ENCODE data around the gene LNPK.

The LNPK gene

DNA sequence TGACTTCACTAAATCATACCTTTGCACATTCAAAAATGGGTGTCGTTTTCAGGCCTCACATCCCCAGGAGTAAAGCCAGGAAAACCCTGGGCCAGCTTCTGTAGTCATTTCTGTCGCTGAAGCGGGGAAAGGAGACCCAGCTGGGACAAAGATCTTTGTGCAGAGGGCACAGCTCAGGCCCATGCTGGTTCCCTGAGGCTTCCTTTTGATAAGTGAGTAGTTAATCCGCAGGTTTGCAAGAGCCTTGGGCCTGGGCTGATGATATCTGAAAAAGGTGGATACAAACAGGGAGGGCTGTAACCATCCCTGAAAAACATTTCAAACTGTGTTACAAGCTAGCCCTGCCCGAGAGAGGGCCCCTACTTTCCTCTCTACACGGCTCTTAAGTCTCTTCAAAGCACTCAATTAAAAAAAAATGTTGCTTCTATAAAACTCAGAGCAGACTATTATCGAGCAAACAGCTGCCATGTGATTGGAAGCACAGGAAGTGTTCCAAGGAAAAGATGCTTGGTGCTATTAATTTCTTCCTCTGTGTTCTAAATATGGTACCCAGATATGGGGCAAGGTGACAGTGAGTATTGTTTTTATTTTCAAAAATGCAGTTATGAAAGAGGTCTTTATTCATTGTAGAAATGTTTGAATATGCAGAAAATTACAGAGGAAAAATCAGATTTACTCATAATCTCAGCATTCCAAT lies 117.2 kb downstream of the LNPK start:
- TF ChIP-seq, protein P1, sequence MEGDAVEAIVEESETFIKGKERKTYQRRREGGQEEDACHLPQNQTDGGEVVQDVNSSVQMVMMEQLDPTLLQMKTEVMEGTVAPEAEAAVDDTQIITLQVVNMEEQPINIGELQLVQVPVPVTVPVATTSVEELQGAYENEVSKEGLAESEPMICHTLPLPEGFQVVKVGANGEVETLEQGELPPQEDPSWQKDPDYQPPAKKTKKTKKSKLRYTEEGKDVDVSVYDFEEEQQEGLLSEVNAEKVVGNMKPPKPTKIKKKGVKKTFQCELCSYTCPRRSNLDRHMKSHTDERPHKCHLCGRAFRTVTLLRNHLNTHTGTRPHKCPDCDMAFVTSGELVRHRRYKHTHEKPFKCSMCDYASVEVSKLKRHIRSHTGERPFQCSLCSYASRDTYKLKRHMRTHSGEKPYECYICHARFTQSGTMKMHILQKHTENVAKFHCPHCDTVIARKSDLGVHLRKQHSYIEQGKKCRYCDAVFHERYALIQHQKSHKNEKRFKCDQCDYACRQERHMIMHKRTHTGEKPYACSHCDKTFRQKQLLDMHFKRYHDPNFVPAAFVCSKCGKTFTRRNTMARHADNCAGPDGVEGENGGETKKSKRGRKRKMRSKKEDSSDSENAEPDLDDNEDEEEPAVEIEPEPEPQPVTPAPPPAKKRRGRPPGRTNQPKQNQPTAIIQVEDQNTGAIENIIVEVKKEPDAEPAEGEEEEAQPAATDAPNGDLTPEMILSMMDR (IDR thresholded peaks at IDR 0.05; ENCODE audit: extremely low read depth, missing control alignments), result no peak

DNA sequence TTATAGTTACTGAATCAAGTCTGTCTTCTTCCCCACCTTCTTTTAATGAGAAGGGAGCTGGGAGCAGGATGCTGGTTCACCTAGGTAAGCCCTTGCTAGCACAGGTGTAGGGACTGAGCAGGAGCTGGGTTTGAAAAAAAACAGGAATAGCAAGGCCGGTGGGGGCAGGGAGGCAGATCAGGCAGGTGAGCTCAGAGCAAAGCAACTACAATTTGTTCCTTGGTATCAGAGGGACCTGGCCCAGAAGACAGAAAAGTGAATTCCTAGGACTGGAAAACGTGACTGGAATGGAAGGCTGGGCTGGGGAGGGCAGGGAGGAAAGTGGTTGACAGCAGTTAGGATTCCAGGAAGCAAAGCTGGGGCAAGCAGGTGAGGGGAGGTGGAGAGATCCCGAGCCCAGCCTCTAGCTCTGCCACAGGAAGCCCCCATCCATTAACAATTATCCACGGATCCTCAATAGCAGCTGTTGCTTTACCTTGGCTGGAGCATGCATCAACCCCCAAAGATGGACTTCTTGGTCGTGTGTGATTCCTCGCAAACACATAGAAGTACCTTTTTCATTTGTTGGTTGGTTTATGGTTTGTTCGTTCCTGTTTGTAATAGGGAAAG lies 118.4 kb downstream of the LNPK start:
- TF ChIP-seq, protein P1 (IDR thresholded peaks at IDR 0.05; ENCODE audit: extremely low read depth, missing control alignments), result no peak
- no peak for DNase-seq (ENCODE audit: low spot score)

More for the DNA sequence above, 117.2 kb downstream of the LNPK start:
- DNase-seq (ENCODE audit: low spot score), result no peak

DNA sequence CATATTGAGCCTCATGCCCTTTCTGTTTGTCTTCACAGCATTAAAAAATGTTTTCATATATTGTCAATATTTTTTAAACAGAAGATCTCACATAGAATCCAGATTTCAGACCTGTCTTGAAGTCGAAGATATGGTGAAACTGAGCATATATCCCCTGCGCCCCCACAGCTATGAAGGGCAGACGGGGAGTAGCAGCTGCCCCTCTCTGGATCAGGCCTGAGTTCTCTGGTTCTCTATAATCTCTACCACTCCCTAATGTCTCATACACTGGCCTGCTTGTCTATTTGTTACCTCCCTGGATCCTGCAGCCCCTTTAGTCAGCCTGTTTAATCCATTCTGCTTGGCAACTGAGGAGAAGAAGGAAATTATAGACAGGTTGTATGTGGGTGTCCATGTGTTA lies 122.4 kb downstream of the LNPK start:
- TF ChIP-seq, protein P1 (IDR thresholded peaks at IDR 0.05; ENCODE audit: extremely low read depth, missing control alignments), result no peak
- no peak for DNase-seq (ENCODE audit: low spot score)

- no peak for DNase-seq (ENCODE audit: low spot score)
- TF ChIP-seq, protein P1 (IDR thresholded peaks at IDR 0.05; ENCODE audit: extremely low read depth, missing control alignments), result no peak
These were observed 124.1 kb downstream of the LNPK start for GRCh38 chr2:175877845-175878544.

DNA sequence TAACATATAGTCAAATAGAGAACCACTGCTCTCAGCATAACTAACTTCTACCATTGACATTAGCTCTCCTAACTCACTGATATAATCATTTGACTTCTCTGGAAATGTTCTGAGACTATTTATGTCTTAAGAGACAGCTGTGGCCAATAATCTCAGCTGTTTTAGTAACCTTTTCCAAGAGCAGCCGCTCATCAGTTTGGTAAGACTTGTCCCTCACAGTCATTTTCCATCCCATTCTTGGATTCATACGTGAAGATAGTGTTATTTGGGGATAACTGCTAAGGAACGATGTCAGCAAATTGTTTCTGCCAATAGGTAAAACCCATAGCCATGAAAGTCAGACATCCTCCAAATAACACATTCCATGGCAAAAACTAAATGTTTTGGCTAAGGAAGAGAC lies 127.8 kb downstream of the LNPK start:
- TF ChIP-seq, protein P1 (IDR thresholded peaks at IDR 0.05; ENCODE audit: extremely low read depth, missing control alignments), result no peak
- no peak for DNase-seq (ENCODE audit: low spot score)
